Activated gamma-delta T cell treated with anti-CD3 and anti-CD28 coated beads, Interleukin-2, amount 50 U/mL, for 16 hours (primary cell): Measurements from ENCODE around the gene GTF3C1.
"Not testable (repeated sequence)": the region's sequence is repeated elsewhere in the genome, so short reads cannot be mapped to it uniquely, and the experiment has no call there.

Source experiments
- DNase-seq: peaks from one replicate; pipeline ENCODE4 v3.0.0-alpha.2; 2020; ENCODE audit warnings: low read depth

Gene GTF3C1

DNA sequence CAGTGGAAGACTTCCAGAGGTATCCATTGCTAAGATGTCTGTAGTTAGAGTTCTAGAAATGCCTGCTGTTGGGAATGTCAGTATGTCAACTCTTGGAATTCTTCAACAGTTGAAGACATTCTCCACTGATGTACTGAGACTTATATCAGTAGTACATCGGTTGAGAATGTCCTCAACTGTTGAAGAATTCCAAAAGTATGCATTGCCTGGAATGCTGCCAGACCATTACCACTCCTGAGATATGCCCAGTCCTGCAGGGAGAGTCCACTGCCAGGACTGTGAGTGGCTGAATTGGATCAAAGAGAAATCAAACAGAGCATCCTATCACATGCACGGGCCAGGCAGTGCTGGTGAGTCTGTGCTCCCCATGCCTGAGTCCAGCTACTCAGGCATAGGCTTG is 105.7 kb downstream of the GTF3C1 start:
- DNase-seq, result no peak

DNA sequence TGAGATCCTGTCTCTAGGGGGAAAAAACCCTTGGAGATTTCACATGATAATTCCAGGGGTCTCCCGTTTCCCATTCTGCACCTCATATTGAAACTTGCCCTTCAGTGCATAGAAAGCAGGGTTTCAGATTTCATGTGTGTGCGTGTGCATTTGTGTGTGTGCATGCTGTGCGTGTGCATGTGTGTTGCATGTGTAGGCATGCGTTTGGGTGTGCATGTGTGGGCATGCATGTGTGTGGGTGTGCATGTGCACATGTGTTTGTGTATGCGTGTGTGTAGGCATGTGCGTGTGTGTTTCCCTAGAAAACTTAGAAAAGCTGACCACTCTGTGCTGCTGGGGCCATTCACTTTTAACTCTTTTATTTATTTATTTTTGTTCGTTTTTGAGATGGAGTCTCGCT is 107.7 kb downstream of the GTF3C1 start:
- DNase-seq, result no peak

GRCh38 chr16:27441276-27441675 is 108.4 kb downstream of the GTF3C1 start:
- no peak for DNase-seq

DNA sequence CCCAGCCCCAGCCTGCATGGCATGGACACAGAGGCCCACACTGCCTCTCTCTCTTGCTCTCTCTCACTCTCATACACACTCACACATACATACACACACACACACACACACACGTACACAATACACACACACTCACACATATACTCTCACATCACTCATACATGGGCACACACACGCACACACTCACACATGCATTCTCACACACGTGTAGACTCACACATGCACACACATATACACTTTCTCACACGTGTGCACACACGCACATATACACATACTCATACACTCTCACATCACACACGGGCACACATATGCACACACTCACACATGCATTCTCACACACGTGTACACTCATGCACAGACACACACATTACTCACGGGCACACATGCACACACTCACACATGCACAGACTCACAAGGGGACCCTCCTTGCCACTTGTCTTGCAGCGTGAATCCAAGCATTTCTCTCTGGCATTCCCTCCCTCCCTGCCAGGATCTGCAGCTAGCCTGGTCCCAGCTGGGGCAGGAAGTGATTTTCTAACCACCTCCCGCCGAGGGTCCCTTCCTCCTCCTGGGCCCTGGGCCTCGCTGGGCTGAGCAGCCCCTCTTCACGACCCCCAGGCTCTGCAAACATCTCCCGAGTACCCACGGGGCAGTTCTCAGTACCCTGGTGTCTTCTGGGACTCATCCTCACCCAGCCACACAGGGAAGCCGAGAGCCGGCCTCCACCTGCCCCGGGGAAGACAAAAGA is 110.3 kb downstream of the GTF3C1 start:
- no peak for DNase-seq

DNA sequence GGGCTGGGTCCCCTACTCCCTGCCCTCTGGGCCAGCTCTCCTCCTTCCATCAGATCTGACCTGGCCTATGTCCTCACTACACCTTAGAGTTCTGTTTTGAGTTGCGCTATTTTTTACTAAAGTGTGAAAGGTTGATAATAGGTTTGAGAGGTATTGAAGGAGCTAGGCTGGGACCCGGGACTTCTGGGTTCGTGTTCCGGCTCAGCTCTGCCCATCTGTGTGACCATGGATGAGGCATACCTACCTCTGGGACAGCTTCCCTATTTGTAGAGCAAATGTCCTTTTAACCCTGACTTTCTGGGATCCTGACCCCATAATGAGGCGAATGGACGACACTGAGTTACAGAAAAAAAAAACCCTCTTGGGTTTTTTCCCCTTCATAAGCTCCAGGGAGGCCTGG is 111.8 kb downstream of the GTF3C1 start:
- DNase-seq, result no peak

GRCh38 chr16:27436921-27437650 is 112.6 kb downstream of the GTF3C1 start:
- DNase-seq, result no peak

- no peak for DNase-seq
These were observed 113.6 kb downstream of the GTF3C1 start for GRCh38 chr16:27436065-27436464.

GRCh38 chr16:27435146-27435545 is 114.6 kb downstream of the GTF3C1 start:
- DNase-seq, result not testable (repeated sequence)

GRCh38 chr16:27434141-27435051 is 115.3 kb downstream of the GTF3C1 start:
- no peak for DNase-seq

- no peak for DNase-seq
These were observed 116.1 kb downstream of the GTF3C1 start for GRCh38 chr16:27433636-27434035.

DNA sequence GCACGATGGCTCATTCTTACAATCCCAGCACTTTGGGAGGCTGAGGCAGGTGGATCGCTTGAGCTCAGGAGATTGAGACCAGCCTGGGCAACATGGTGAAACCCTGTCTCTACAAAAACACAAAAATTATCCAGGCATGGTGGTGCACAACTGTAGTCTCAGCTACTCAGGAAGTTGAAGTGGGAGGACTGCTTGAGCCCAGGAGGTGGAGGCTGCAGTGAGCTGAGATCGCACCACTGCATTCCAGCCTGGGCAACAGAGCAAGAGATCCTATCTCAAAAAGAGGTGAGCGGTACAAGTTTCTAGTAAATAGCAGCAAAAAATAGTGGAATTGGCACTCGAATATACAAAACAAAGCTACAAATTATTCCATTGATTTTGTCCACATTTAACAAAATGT is 116.5 kb downstream of the GTF3C1 start:
- not testable (repeated sequence) for DNase-seq

GRCh38 chr16:27432558-27432957 is 117.2 kb downstream of the GTF3C1 start:
- no peak for DNase-seq

DNA sequence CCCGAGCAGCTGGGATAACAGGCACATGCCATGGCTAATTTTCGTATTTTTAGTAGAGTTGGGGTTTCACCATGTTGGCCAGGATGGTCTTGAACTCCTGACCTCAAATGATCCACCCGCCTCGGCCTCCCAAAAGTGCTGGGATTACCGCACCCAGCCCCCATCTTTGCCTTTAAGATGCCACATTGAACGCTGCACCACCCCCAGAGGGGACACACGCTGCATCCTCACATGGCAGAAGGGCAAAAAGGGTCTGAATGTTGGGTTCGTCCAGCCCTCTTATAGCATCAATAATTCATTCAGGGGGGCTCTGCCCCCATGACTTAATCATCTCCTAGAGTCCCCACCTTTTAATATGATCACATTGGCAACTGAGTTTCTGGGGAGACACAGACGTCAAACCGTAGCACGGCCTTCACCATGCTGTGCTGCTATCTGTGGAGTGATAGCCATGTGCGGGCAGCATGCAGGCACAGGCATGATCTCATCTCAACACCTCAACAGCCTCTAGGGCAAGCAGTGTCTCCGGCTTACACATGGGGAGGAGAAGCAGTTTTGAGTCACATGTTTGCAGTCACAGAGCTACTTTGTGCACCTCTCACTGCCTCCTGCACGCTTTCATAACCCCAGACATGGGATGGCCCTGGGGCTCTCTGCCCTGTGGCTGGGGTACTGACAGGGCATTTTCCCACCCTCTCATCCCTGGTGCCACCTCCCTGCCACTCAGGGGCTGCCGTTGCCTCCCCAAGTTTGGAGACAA is 117.8 kb downstream of the GTF3C1 start:
- no peak for DNase-seq

DNA sequence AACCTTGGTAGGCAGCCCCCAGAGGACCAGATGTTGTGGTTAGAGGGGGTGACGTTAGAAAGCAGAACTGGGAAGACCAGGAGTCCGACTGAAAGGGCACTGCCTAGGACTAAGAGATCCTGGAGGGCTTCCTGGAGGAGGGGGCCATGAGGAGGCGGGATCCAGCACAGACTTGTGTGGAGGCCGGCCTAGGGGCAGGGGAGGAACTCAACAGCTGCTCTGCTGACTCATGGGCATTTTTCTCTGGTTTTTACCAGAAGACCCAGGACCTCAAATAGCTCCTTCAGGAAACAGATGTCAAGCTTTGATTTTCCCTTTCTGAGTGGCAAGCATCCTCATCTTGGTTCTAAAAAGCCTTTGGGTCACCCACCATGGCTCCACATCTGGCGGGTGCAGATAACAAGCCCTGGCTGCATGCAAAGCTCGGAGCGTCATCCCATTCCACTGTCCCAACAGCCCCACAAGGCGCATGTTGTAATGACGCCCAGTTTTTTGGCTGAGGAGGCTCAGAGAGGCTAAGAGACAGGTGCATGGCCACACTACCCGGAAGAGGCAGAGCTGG is 118.7 kb downstream of the GTF3C1 start:
- no peak for DNase-seq

DNA sequence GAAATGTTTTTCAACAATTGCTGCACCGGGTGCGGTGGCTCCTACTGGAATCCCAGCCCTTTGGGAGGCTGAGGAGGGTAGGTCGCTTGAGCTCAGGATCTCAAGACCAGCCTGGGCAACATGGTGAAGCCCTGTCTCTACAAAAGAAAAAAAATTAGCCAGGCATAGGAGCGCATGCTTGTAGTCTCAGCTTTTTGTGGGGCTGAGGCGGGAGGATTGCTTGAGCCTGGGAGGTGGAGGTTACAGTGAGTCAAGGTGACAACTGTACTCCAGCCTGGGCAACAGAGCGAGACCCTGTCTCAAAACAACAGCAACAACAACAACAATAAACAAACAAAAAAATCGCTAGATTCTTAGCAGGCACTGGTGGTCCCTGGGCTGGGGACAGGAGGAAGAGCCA is 119.2 kb downstream of the GTF3C1 start:
- no peak for DNase-seq

- no peak for DNase-seq
These were observed 119.7 kb downstream of the GTF3C1 start for GRCh38 chr16:27429981-27430441.

GRCh38 chr16:27429330-27429871 is 120.3 kb downstream of the GTF3C1 start:
- DNase-seq, result no peak

DNA sequence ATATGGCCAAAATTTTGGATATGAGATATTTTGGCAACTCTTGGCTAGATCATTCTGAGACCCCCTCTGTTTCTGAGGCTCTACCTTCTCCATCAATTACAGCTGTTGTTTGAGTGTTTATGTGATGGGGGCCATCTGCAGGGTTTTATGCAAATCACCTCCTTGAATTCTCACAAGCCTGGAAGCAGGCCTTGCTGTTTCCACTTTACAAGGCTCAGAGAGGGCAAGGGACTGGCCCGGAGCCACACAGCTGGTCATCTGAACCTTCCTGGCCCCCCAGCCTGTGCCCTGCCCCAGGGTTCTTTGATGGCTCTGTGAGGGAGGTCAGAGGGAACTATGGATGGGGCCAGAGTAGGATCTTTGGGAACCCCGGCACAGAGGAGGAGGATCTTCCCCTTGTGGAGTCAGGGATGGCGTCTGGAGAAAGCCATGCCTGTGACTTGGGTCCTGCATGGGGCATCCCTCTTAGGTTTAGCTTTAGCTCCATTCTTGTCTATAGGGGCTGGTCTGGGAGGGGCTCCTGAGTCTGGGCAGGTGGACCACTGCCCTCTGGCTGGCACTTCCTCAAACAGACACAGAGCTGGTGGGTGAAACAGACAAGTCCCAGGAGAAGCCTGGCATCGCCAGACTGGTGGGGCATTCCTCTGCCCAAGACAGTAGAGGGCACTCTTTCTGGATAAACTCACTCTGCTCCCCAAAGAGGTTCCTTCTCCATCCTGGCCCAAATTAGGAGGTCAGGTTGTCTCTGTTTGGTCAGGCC is 121.5 kb downstream of the GTF3C1 start:
- DNase-seq, result no peak

GRCh38 chr16:27427538-27427937 is 122.2 kb downstream of the GTF3C1 start:
- no peak for DNase-seq
